Erythroblast (primary cell): Measurements from ENCODE around the gene TSPAN8.

Experiments used
- GATA1 ChIP-seq: IDR thresholded peaks from 2 replicates; pipeline ENCODE4 v1.6.1; 2011; ENCODE audit warnings: low read depth, mild to moderate bottlenecking, control low read depth, low read length, moderate library complexity
- POLR2A ChIP-seq: IDR thresholded peaks from 2 replicates; pipeline ENCODE4 v1.6.1; 2011; ENCODE audit warnings: mild to moderate bottlenecking, low read length

GRCh38 chr12:71194657-71195056, 36.9 kb upstream of the TSPAN8 start:
- TF ChIP-seq POLR2A (no peak), GATA1 (no peak)
